ENCODE measurements around the gene CCDC177.
"Not testable (repeated sequence)": the region's sequence is repeated elsewhere in the genome, so short reads cannot be mapped to it uniquely, and the experiment has no call there.

Gene CCDC177

GRCh38 chr14:69599431-69599830 is 24.8 kb upstream of the CCDC177 start:
- not testable (repeated sequence) for H3K9me3 ChIP-seq (ENCODE audit: control insufficient read depth, insufficient read depth, low read depth, low read length)

GRCh38 chr14:69595336-69595735 is 20.7 kb upstream of the CCDC177 start:
- H3K4me3 ChIP-seq (ENCODE audit: low read depth, low read length): no peak overlapping the region
- no peaks in the 10 kb centered on the region; a peak in 1 of 3 replicates for H3K36me3 ChIP-seq (ENCODE audit: control insufficient read depth in 2 of 2, insufficient read depth in 1 of 2, low read length in 2 of 2)
- no peak for TF ChIP-seq BCL11A (tag by site-specific recombination; IDR thresholded peaks at IDR 0.05; ENCODE audit: low read depth)
- no peak for TF ChIP-seq REPIN1 (tag by site-specific recombination; IDR thresholded peaks at IDR 0.05; ENCODE audit: low read depth)
- no peak for TF ChIP-seq ZSCAN4 (tag by site-specific recombination; IDR thresholded peaks at IDR 0.05)
- TF ChIP-seq ZSCAN5A (tag by site-specific recombination; IDR thresholded peaks at IDR 0.05): no peak
- TF ChIP-seq ZNF473 (tag by site-specific recombination; IDR thresholded peaks at IDR 0.05): no peak
- TF ChIP-seq ZBTB17 (tag by site-specific recombination; IDR thresholded peaks at IDR 0.05): no peak
- TF ChIP-seq PRDM10 (tag by site-specific recombination; IDR thresholded peaks at IDR 0.05): no peak
- TF ChIP-seq ZNF529 (tag by site-specific recombination; IDR thresholded peaks at IDR 0.05; ENCODE audit: insufficient replicate concordance): no peak
- no peak for TF ChIP-seq ZNF433 (tag by site-specific recombination; IDR thresholded peaks at IDR 0.05; ENCODE audit: low read depth)
- TF ChIP-seq ZNF26 (tag by site-specific recombination; IDR thresholded peaks at IDR 0.05): no peak
- no peak for TF ChIP-seq ZNF654 (tag by site-specific recombination; IDR thresholded peaks at IDR 0.05; ENCODE audit: low read depth)
- no peak for TF ChIP-seq ZNF776 (tag by site-specific recombination; IDR thresholded peaks at IDR 0.05; ENCODE audit: borderline replicate concordance)
- no peak for TF ChIP-seq REST (tag by site-specific recombination; IDR thresholded peaks at IDR 0.05)
- TF ChIP-seq GLIS2 (tag by site-specific recombination; IDR thresholded peaks at IDR 0.05): no peak
- no peak for TF ChIP-seq ZNF423 (tag by site-specific recombination; IDR thresholded peaks at IDR 0.05)
- TF ChIP-seq ZNF792 (tag by site-specific recombination; IDR thresholded peaks at IDR 0.05): no peak
- TF ChIP-seq ZNF48 (tag by site-specific recombination; IDR thresholded peaks at IDR 0.05): no peak
- no peak for TF ChIP-seq ZNF707 (tag by site-specific recombination; IDR thresholded peaks at IDR 0.05)
- no peak for TF ChIP-seq ZNF580 (tag by site-specific recombination; IDR thresholded peaks at IDR 0.05)
- H3K4me1 ChIP-seq (ENCODE audit: control insufficient read depth, insufficient read depth, low read length): no peaks in the 10 kb centered on the region
- H3K27ac ChIP-seq (ENCODE audit: extremely low read depth, low read depth, low read length): no peak overlapping the region
- POLR2A ChIA-PET: no interaction called here
- H3K9me3 ChIP-seq (ENCODE audit: control insufficient read depth, insufficient read depth, low read depth, low read length): no peaks in the 10 kb centered on the region
- CTCF ChIA-PET: interaction anchor here (0.9 kb wide), 1 partner anchor 9 kb away, joined by 3 read pairs; no protein-coding TSS in a partner anchor

More at GRCh38 chr14:69599431-69599830, 24.8 kb upstream of the CCDC177 start:
- H3K4me1 ChIP-seq (ENCODE audit: control insufficient read depth, insufficient read depth, low read length); H3K4me3 ChIP-seq (ENCODE audit: low read depth, low read length); H3K36me3 ChIP-seq (ENCODE audit: control insufficient read depth in 2 of 2, insufficient read depth in 1 of 2, low read length in 2 of 2); POLR2A ChIA-PET; H3K27ac ChIP-seq (ENCODE audit: extremely low read depth, low read depth, low read length): not testable (repeated sequence)
- CTCF ChIA-PET: interaction anchor here (0.6 to 0.7 kb wide), 2 partner anchors 13 to 760 kb away, joined by 3 read pairs; no protein-coding TSS in a partner anchor

Measured in HEK293 (cell line).